ENCODE measurements around the gene OR10K1. TPM values are rescaled to one million over a fixed set of nuclear protein-coding genes. Genes with fewer than 3 reads are reported as not detected.
"Not testable (repeated sequence)": the region's sequence is repeated elsewhere in the genome, so short reads cannot be mapped to it uniquely, and the experiment has no call there.

Gene OR10K1
- not detected for polyA plus RNA-seq (2013, experiment 1 of 2)
- polyA plus RNA-seq (2013, experiment 2 of 2), result not detected

DNA sequence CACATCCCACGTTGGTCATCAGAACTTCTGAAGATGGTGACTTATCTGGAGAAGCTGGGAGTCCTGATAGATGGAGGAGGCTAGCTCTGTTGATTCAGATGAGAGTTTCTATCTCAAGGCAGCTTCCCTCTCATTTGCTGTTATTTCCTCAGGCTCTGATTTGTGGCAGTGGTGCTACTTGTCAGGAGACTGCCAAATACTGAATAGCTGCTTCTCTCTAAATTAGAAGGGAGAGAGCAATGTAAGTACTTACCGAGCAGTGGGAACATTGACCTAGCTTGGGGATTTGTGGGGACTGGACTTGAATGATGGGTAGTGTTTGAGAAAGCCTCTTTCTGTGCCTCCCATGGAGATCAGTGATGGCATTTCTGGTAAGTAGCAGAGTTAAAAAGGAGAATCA, at the start of gene OR10K1:
OR10K1 (plus strand) TSS at position 301 of the 400 bp plus-strand sequence. CDS start 3,728 bp downstream, outside the sequence.
- Histone ChIP-seq H3K4me3 (ENCODE audit: low read length) (no peak within 1 kb of the TSS), H3K9ac (ENCODE audit: low read depth, low read length) (no peak within 1 kb of the TSS), H3K36me3 (ENCODE audit: insufficient read depth, low read length) (no peaks in the 10 kb centered on the region), H3K27me3 (ENCODE audit: insufficient read depth, low read length) (no peaks in the 10 kb centered on the region), H3K9me3 (ENCODE audit: insufficient read depth, low read depth, low read length) (no peaks in the 10 kb centered on the region), H3K27ac (ENCODE audit: low read depth, low read length) (no peak within 1 kb of the TSS), H3K4me1 (ENCODE audit: insufficient read depth, low read length) (no peaks in the 10 kb centered on the region)
- 90% methylated on average over 1 of the region's 2 CpGs for WGBS

DNA sequence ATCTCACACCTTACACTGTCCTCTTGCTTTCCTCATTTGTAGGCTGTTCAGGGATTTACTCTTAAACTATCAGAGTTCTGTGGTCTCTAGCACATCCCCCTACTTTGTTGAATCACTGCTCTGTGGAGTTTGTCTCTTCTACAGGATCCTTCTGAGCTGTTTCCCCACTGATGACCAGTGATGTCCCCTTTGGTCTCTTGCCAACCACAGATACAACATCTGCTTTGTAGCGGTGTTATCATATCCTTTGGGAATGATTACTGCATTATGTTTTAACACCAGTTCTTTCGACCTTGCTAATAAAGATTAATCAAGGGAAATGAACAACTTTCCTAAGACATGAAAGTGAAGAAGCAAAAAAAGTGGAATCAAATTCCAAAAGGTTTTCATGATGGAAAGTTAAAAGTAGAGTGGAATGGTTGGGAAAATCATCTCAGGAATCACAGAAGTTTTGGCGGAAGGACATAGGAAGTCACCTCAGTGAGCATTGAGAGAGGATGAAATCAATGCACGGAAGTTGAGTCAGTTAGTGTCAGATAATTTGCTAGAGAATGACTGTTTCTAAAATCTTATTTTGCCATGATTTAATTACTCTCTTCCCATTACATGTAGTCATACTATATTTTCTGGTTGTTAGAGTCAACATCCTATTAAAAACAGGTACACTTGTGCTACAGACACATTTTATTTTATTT, 46.8 kb upstream of the OR10K1 start:
- H3K9me3 ChIP-seq (ENCODE audit: insufficient read depth, low read depth, low read length), result no peaks in the 10 kb centered on the region
- H3K4me1 ChIP-seq (ENCODE audit: insufficient read depth, low read length), result no peaks in the 10 kb centered on the region
- H3K27ac ChIP-seq (ENCODE audit: low read depth, low read length), result no peak overlapping the region
- H3K4me3 ChIP-seq (ENCODE audit: low read length), result no peak overlapping the region
- WGBS, result over 99% methylated on average over 3 of the region's 4 CpGs
- H3K36me3 ChIP-seq (ENCODE audit: insufficient read depth, low read length), result no peaks in the 10 kb centered on the region
- H3K27me3 ChIP-seq (ENCODE audit: insufficient read depth, low read length), result no peaks in the 10 kb centered on the region
- H3K9ac ChIP-seq (ENCODE audit: low read depth, low read length), result no peak overlapping the region

DNA sequence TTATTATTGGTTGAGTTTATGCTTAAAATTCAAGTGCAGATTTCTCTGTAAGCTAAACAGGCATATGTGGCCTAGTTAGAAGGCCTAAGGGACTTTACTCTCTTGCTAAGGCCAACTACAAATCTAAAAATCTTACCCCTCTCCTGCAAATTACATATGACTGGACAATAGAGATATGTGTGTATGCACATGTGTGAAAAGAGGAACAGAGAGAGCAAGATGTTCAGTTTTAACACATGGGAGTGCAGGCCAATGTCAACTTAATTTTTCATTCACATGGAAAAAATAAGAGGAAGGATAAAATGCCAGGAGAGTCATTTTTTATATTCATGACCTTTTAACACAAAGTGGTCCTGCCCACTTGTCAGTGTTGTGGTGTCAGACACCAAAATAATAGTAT, 44.0 kb upstream of the OR10K1 start:
- Histone ChIP-seq H3K4me1 (ENCODE audit: insufficient read depth, low read length) (peaks cover 14% of the 10 kb centered on the region), H3K27ac (ENCODE audit: low read depth, low read length) (no peak overlapping the region), H3K27me3 (ENCODE audit: insufficient read depth, low read length) (no peaks in the 10 kb centered on the region), H3K36me3 (ENCODE audit: insufficient read depth, low read length) (no peaks in the 10 kb centered on the region), H3K9me3 (ENCODE audit: insufficient read depth, low read depth, low read length) (no peaks in the 10 kb centered on the region), H3K4me3 (ENCODE audit: low read length) (no peak overlapping the region), H3K9ac (ENCODE audit: low read depth, low read length) (no peak overlapping the region)

- Histone ChIP-seq H3K9me3 (ENCODE audit: insufficient read depth, low read depth, low read length) (no peaks in the 10 kb centered on the region), H3K4me1 (ENCODE audit: insufficient read depth, low read length) (peaks cover 24% of the 10 kb centered on the region), H3K9ac (ENCODE audit: low read depth, low read length) (0 out of 2 replicates have a peak overlapping the region, but pooled peaks have one; percentile 27), H3K4me3 (ENCODE audit: low read length) (peak overlapping the region; percentile 12; the same call in 1 of the 2 replicates), H3K36me3 (ENCODE audit: insufficient read depth, low read length) (no peaks in the 10 kb centered on the region), H3K27me3 (ENCODE audit: insufficient read depth, low read length) (no peaks in the 10 kb centered on the region), H3K27ac (ENCODE audit: low read depth, low read length) (peak overlapping the region; percentile 27; the same call in 1 of the 2 replicates)
Observed at GRCh38 chr1:158422212-158422611, 39.4 kb upstream of the OR10K1 start.

DNA sequence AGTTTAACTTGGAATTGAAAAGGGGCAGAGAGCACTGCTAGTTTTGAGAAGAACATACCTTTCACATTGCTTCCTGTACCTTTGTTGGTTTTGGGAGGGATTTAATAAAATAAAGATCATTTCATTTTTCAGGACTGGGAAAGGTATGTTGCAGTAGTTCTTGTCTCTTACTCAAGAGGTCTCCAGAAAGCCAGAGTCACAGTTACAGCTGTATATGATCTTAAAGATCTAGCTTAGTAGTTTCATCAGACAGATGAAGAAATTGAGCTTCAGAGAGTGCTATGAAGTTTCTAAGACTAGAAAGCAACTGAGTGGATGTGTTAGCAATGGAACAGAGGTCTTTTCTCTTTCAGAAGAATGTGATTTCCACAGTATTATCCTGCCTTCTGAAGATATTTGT, 36.6 kb upstream of the OR10K1 start:
- H3K36me3 ChIP-seq (ENCODE audit: insufficient read depth, low read length), result no peaks in the 10 kb centered on the region
- H3K4me1 ChIP-seq (ENCODE audit: insufficient read depth, low read length), result peaks cover 24% of the 10 kb centered on the region
- no peak overlapping the region for H3K4me3 ChIP-seq (ENCODE audit: low read length)
- no peak overlapping the region for H3K27ac ChIP-seq (ENCODE audit: low read depth, low read length)
- no peak overlapping the region for H3K9ac ChIP-seq (ENCODE audit: low read depth, low read length)
- no peaks in the 10 kb centered on the region for H3K9me3 ChIP-seq (ENCODE audit: insufficient read depth, low read depth, low read length)
- no peaks in the 10 kb centered on the region for H3K27me3 ChIP-seq (ENCODE audit: insufficient read depth, low read length)

GRCh38 chr1:158426137-158426536, 35.5 kb upstream of the OR10K1 start, which contains the start of gene OR10K2:
TSS of gene OR10K2 (minus strand) at chr1:158426237. CDS start at chr1:158420866, 5,371 bp downstream.
- no peaks in the 10 kb centered on the region for H3K36me3 ChIP-seq (ENCODE audit: insufficient read depth, low read length)
- H3K4me3 ChIP-seq (ENCODE audit: low read length), result no peak within 1 kb of the TSS
- 84% methylated on average over 1 of the region's 1 CpG for WGBS
- no peak within 1 kb of the TSS for H3K9ac ChIP-seq (ENCODE audit: low read depth, low read length)
- no peaks in the 10 kb centered on the region for H3K27me3 ChIP-seq (ENCODE audit: insufficient read depth, low read length)
- no peak within 1 kb of the TSS for H3K27ac ChIP-seq (ENCODE audit: low read depth, low read length)
- peaks cover 23% of the 10 kb centered on the region for H3K4me1 ChIP-seq (ENCODE audit: insufficient read depth, low read length)
- H3K9me3 ChIP-seq (ENCODE audit: insufficient read depth, low read depth, low read length), result no peaks in the 10 kb centered on the region

DNA sequence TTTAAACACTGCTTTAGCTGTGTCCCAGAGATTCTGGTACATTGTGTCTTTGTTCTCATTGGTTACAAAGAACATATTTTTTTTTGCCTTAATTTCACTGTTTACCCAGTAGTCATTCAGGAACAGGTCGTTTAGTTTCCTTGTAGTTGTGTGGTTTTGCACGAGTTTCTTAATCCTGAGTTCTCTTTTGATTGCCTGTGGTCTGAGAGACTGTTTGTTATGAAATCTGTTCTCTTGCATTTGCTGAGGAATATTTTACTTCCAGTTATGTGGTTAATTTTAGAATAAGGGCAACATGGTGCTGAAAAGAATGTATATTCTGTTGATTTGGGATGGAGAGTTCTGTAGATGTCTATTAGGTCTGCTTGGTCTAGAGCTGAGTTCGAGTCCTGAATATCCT, 31.5 kb upstream of the OR10K1 start:
- 85% methylated on average over 3 of the region's 3 CpGs for WGBS
- H3K36me3 ChIP-seq (ENCODE audit: insufficient read depth, low read length), result not testable (repeated sequence)

DNA sequence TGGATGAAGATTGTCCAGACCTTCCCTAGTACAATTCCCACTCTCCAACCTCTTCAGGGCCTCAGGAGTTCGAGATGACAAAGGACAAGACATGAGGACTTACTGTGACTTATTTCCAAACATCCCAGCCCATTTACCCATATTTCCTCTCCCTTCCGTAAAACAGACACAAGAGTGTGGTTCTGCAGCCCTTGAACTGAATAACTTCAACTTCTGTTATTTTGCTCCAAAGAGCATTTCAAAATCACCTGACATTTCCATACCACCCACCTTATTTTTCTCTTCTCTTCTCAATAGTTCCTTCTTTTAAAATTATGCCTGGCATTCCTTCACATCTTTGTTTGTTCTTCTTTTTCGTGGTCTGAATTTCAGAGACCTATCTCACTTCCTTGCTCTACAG, 26.9 kb upstream of the OR10K1 start:
- Histone ChIP-seq H3K36me3 (ENCODE audit: insufficient read depth, low read length) (no peaks in the 10 kb centered on the region), H3K9ac (ENCODE audit: low read depth, low read length) (no peak overlapping the region), H3K9me3 (ENCODE audit: insufficient read depth, low read depth, low read length) (0 out of 2 replicates have a peak, but pooled peaks cover 6% of the 10 kb centered on the region), H3K4me1 (ENCODE audit: insufficient read depth, low read length) (no peaks in the 10 kb centered on the region), H3K27ac (ENCODE audit: low read depth, low read length) (no peak overlapping the region), H3K4me3 (ENCODE audit: low read length) (no peak overlapping the region), H3K27me3 (ENCODE audit: insufficient read depth, low read length) (no peaks in the 10 kb centered on the region)
- WGBS, result 90% methylated on average over 3 of the region's 3 CpGs

More for the DNA sequence above, 31.5 kb upstream of the OR10K1 start:
- H3K9me3 ChIP-seq (ENCODE audit: insufficient read depth, low read depth, low read length); H3K27me3 ChIP-seq (ENCODE audit: insufficient read depth, low read length); H3K9ac ChIP-seq (ENCODE audit: low read depth, low read length); H3K27ac ChIP-seq (ENCODE audit: low read depth, low read length); H3K4me3 ChIP-seq (ENCODE audit: low read length); H3K4me1 ChIP-seq (ENCODE audit: insufficient read depth, low read length): not testable (repeated sequence)

GRCh38 chr1:158445376-158445775, 16.3 kb upstream of the OR10K1 start:
- Histone ChIP-seq H3K9me3 (ENCODE audit: insufficient read depth, low read depth, low read length) (no peaks in the 10 kb centered on the region), H3K27me3 (ENCODE audit: insufficient read depth, low read length) (no peaks in the 10 kb centered on the region), H3K27ac (ENCODE audit: low read depth, low read length) (no peak overlapping the region), H3K9ac (ENCODE audit: low read depth, low read length) (no peak overlapping the region), H3K36me3 (ENCODE audit: insufficient read depth, low read length) (no peaks in the 10 kb centered on the region), H3K4me3 (ENCODE audit: low read length) (no peak overlapping the region), H3K4me1 (ENCODE audit: insufficient read depth, low read length) (no peaks in the 10 kb centered on the region)
- 95% methylated on average over 4 of the region's 4 CpGs for WGBS

DNA sequence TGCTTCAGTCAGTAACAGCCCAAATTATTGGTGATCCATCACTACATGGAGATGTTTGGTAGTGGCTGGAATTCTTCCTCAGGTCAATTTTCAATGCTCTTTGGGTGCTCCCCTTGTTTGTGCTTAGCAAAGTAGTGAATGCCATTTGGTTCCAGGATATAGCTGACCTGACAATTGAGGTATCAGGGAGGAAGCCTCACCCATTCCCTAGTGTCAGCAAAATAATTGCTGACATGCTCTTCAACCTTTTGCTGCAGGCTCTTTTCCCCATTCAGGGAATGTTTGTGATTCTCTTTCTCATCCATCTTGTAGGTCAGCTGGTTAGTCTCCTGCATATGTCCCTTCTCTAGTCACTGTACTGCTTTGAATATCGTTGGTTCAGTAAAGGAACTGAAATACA, 7.1 kb upstream of the OR10K1 start:
- Histone ChIP-seq H3K27me3 (ENCODE audit: insufficient read depth, low read length) (no peaks in the 10 kb centered on the region), H3K4me3 (ENCODE audit: low read length) (no peak overlapping the region), H3K9me3 (ENCODE audit: insufficient read depth, low read depth, low read length) (no peaks in the 10 kb centered on the region), H3K36me3 (ENCODE audit: insufficient read depth, low read length) (no peaks in the 10 kb centered on the region), H3K27ac (ENCODE audit: low read depth, low read length) (no peak overlapping the region), H3K9ac (ENCODE audit: low read depth, low read length) (no peak overlapping the region), H3K4me1 (ENCODE audit: insufficient read depth, low read length) (no peaks in the 10 kb centered on the region)
- 95% methylated on average over 1 of the region's 1 CpG for WGBS

DNA sequence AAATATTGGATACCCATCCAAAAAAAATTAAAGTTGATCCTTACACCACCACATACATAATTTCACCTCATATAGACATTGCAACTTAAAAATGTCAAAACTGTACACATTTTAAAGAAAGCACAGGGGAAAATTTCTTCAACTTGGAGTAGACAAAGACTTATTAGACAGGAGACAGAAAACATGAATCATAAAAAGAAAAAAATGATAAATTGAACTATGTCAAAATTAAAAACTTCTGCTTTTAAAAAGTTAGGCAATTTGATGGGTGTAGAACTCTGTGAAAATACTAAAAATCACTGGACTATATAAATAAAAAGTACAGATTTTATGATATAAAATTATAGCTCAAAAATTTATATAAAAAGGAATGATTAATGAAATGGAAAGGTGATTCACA, 4.4 kb upstream of the OR10K1 start:
- H3K36me3 ChIP-seq (ENCODE audit: insufficient read depth, low read length), result no peaks in the 10 kb centered on the region
- H3K27ac ChIP-seq (ENCODE audit: low read depth, low read length), result no peak overlapping the region
- no peak overlapping the region for H3K9ac ChIP-seq (ENCODE audit: low read depth, low read length)
- H3K4me3 ChIP-seq (ENCODE audit: low read length), result no peak overlapping the region
- H3K4me1 ChIP-seq (ENCODE audit: insufficient read depth, low read length), result no peaks in the 10 kb centered on the region
- no peaks in the 10 kb centered on the region for H3K9me3 ChIP-seq (ENCODE audit: insufficient read depth, low read depth, low read length)
- no peaks in the 10 kb centered on the region for H3K27me3 ChIP-seq (ENCODE audit: insufficient read depth, low read length)

GRCh38 chr1:158458263-158458662, 3.4 kb upstream of the OR10K1 start:
- no peak overlapping the region for H3K4me3 ChIP-seq (ENCODE audit: low read length)
- H3K9me3 ChIP-seq (ENCODE audit: insufficient read depth, low read depth, low read length), result no peaks in the 10 kb centered on the region
- no peak overlapping the region for H3K9ac ChIP-seq (ENCODE audit: low read depth, low read length)
- H3K36me3 ChIP-seq (ENCODE audit: insufficient read depth, low read length), result no peaks in the 10 kb centered on the region
- H3K27me3 ChIP-seq (ENCODE audit: insufficient read depth, low read length), result no peaks in the 10 kb centered on the region
- no peak overlapping the region for H3K27ac ChIP-seq (ENCODE audit: low read depth, low read length)
- H3K4me1 ChIP-seq (ENCODE audit: insufficient read depth, low read length), result no peaks in the 10 kb centered on the region
